ENCODE results near the gene NBAS. TPM values are rescaled to one million over a fixed set of nuclear protein-coding genes. Genes with fewer than 3 reads are reported as not detected.
A peak's percentile ranks its signal among the peaks of the same experiment; 100 is the strongest.

Gene NBAS
- total and polyA plus RNA-seq, 9 of the 15 experiments (the other 6 are each of a cell fraction or from before 2014, with no cell fraction given) = 15.3 to 94.4 (median 69.9) TPM

GRCh38 chr2:15563227-15564100, 2.3 kb upstream of the NBAS start (continued):
- TF ChIP-seq CREB3L1 (IDR thresholded peaks at IDR 0.05; ENCODE audit: borderline replicate concordance, low read depth) (no peak), MECOM (CRISPR knock-in tag; IDR thresholded peaks at IDR 0.05) (0 out of 2 replicates have a peak, but pooled peaks have one; percentile 67), PKNOX1 (IDR thresholded peaks at IDR 0.05) (peak; percentile 7; the same call in 1 of the 2 replicates), ZNF174 (CRISPR knock-in tag; IDR thresholded peaks at IDR 0.05) (no peak), THAP12 (CRISPR knock-in tag; IDR thresholded peaks at IDR 0.05) (no peak), KLF13 (tag; IDR thresholded peaks at IDR 0.05; ENCODE audit: borderline replicate concordance, low read depth) (0 out of 2 replicates have a peak, but pooled peaks have one; percentile 30), ZBTB26 (CRISPR knock-in tag; IDR thresholded peaks at IDR 0.05) (no peak), POLR2H (tag; IDR thresholded peaks at IDR 0.05; ENCODE audit: low read depth) (no peak), E2F6 (IDR thresholded peaks at IDR 0.05; ENCODE audit: borderline replicate concordance in 1 of 2, extremely low read depth in 1 of 2, insufficient read depth in 1 of 2, insufficient read length in 1 of 2, low read depth in 1 of 2, low read length in 1 of 2, poor library complexity in 1 of 2, severe bottlenecking in 1 of 2) (peak; percentile 22 to 48), SMARCA4 (IDR thresholded peaks at IDR 0.05) (peak; percentile 22; the same call in 1 of the 2 replicates), ASH1L (IDR thresholded peaks at IDR 0.05; ENCODE audit: borderline replicate concordance, low read depth, partially characterized antibody) (no peak), MAFK (IDR thresholded peaks at IDR 0.05; ENCODE audit: low read length) (no peak), HNRNPUL1 (IDR thresholded peaks at IDR 0.05; ENCODE audit: low read length) (no peak), POLR2G (IDR thresholded peaks at IDR 0.05; ENCODE audit: low read depth, low read length) (no peak), ELF2 (CRISPR knock-in tag; IDR thresholded peaks at IDR 0.05) (no peak), KAT2B (IDR thresholded peaks at IDR 0.05; ENCODE audit: low read depth, low read length) (no peak), NCOA2 (IDR thresholded peaks at IDR 0.05; ENCODE audit: partially characterized antibody in 2 of 2) (no peak), MXD1 (CRISPR knock-in tag; IDR thresholded peaks at IDR 0.05; ENCODE audit: borderline replicate concordance, poor library complexity, severe bottlenecking) (no peak)

Data from K562 (cell line).